Measurements from ENCODE around the gene DCUN1D1.

DCUN1D1 gene

GRCh38 chr3:182980204-182981037 lies at the start of gene DCUN1D1:
Gene DCUN1D1 (minus strand): TSS chr3:182980538. CDS start chr3:182980489, 49 bp downstream.
- TF ChIP-seq, protein P1, sequence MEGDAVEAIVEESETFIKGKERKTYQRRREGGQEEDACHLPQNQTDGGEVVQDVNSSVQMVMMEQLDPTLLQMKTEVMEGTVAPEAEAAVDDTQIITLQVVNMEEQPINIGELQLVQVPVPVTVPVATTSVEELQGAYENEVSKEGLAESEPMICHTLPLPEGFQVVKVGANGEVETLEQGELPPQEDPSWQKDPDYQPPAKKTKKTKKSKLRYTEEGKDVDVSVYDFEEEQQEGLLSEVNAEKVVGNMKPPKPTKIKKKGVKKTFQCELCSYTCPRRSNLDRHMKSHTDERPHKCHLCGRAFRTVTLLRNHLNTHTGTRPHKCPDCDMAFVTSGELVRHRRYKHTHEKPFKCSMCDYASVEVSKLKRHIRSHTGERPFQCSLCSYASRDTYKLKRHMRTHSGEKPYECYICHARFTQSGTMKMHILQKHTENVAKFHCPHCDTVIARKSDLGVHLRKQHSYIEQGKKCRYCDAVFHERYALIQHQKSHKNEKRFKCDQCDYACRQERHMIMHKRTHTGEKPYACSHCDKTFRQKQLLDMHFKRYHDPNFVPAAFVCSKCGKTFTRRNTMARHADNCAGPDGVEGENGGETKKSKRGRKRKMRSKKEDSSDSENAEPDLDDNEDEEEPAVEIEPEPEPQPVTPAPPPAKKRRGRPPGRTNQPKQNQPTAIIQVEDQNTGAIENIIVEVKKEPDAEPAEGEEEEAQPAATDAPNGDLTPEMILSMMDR (IDR thresholded peaks at IDR 0.05) = no peak

DNA sequence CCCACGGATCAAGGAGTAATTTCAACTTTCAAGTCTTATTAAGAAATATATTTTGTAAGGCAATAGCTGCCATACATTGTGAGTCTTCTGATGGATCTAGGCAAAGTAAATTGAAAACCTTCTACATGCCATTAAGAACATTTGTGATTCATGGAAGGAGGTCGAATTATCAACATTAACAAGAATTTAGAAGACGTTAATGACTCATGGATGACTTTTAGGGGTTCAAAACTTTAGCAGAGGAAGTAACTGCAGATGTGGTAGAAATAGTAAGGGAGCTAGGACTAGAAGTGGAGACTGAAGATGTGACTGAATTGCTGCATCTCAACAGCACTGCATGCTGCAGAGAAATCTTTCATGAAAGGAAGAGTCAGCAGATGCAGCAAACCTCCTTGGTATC lies 48.1 kb upstream of the DCUN1D1 start:
- TF ChIP-seq, protein P1 (IDR thresholded peaks at IDR 0.05) = no peak

DNA sequence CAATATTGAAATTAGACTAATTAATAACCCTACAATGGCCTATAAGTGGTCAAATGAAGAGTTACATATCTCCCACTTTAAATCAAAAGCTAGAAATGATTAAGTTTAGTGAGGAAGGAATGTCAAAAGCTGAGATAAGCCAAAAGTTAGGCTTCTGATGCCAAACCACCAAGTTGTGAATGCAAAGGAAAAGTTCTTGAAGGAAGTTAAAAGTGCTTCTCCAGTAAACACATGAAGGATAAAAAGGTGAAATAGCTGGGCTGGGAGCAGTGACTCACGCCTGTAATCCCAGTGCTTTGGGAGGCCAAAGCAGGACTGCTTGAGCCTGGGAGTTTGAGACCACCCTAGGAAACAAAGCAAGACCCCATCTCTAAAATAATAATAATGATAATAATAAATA lies 46.9 kb upstream of the DCUN1D1 start:
- TF ChIP-seq, protein P1 (IDR thresholded peaks at IDR 0.05) = no peak

DNA sequence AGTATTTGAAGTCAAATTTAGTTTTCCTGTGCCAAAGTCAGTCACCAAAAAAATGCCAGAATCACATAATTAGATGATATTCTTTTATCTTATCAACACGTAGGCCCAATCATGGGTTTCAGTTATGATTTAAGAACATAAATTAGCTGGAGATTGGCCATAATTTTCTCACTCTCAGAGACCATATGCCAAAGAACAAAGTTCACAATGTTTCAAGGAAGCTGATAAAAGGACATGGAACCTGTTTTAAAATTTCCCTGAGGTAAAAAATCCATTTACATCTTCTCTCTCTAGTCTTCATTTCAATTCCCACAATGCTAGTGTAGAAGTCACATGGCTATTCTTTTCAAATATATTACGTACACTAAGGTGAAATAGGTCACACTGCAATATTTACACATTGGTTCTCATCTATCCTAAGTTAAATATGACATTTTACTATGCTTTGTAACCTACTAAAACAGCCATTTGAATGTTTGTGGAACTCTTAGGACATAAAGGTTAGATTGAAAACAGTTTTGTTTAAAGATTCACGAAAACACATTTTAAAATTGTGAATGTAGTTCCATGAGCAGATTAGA lies 42.7 kb upstream of the DCUN1D1 start:
- TF ChIP-seq, protein P1 (IDR thresholded peaks at IDR 0.05) = no peak

DNA sequence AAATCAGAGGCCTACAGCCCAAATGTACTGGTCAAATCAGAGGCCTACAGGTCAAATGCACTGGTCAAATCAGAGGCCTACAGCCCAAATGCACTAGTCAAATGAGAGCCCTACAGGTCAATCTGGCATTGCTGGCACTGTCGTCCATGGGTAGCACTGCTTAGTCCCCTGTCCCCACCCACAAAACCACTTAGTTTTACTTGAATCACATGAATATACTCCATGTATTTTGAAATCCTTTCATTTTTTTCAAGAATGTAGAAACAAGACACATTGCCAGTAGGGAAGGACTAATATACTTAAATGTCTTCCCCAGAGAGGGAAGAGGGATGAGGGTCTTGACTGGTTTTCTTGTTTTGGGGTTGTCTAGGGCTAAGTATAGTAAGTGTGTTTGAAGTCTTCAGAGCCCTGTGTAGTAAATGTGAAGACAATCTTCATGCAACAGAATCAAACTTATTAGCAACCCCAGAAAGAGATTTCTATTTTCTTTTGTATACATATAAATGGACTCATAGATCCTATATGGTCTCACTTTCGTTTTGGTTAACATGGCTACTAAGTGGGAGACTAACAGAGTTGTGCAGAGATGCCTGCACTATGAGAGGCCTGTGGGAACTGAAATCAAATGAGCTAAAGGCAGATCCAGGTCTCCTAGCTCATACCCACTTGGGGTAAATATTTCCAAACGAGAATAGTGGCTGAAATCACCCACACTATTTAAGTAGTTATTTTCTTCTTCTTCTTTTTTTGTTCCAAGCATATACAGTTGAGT lies 38.3 kb upstream of the DCUN1D1 start:
- TF ChIP-seq, protein P1 (IDR thresholded peaks at IDR 0.05) = no peak

DNA sequence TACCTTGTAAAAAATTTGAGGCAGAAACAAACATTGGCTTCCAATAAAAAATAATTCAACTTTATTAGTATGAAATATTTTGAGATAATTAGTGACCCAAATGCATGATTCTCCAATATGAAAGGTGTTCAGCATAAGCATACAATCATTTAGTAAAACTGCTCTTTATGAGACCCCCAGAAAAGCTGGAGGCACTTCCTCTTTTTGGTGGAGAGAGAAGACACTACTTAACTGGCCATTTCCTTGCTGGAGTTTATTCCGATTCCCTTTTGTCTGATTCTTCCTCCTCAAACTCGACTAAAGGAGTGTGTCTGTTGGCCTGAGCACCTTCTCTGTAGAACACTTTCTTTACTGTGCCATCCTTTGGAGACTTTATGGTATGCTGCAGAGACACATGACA lies 34.8 kb upstream of the DCUN1D1 start:
- TF ChIP-seq, protein P1 (IDR thresholded peaks at IDR 0.05) = no peak

GRCh38 chr3:183013856-183014255 lies 33.5 kb upstream of the DCUN1D1 start:
- TF ChIP-seq, protein P1 (IDR thresholded peaks at IDR 0.05) = no peak
